NCI-H460 (cell line): ENCODE results near the gene GALNT11. TPM values are rescaled to one million over a fixed set of nuclear protein-coding genes. Genes with fewer than 3 reads are reported as not detected.
"Not testable (repeated sequence)": the region's sequence is repeated elsewhere in the genome, so short reads cannot be mapped to it uniquely, and the experiment has no call there.

Source experiments
- DNase-seq: peaks from one replicate; pipeline ENCODE4 v3.0.0-alpha.2; 2016; ENCODE audit warnings: low read depth; ENCODE audit errors: extremely low read depth
- total RNA-seq: library from RNA; depleted of rRNA; stranded (reverse); fragments of >200 nt; shearing (Covaris generic); gene quantifications from 2 replicates; pipeline ENCODE4 v1.2.3, GENCODE V29; 2014

GALNT11 gene
- total RNA-seq, 1 experiment from 2014 or later = 33.4 TPM

DNA sequence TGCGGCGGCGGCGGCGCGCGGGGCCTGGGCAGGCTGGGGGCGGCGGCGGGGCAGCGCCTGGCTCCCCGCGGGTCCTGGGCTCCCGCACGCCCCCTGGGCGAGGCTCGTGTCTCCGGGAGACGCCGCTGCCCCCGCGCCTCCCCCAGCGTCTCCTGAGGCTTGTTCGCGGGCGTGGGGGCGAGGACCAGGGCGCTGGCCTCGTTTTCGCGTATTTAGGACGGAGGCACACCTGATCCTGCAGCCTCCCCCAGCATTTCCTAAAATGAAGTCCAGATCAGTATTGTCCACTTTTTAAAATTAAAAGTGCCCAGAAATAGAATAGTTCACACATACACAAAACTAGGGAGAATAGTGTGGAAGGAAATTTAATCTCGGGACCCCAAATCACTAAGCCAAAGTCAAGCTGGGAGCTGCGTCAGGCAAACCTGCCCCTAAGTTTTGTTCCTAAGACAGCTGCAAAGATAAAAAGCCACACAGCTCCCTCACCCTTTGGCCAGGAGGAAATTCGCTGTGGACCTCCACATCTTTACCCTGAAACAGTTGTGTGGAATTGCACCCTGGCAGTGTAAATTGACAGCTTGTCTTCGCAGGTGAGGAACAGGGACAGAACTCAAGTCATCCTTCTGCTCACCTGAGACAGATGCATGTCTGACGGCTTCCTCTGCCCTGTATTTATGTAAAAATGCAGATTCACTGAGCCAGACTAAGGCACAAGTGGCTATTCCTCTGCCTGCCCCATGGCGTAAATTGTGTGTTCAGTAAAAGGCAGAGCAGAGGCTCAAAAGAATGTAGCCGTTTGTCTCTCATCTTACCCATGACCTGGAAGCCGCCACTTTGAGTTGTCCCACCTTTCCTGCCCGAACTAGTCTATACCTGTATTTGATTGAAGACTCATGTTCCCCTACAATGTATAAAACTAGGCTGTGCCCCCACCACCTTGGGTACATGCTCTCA is 740 bp downstream of the GALNT11 start:
- no peak for DNase-seq

DNA sequence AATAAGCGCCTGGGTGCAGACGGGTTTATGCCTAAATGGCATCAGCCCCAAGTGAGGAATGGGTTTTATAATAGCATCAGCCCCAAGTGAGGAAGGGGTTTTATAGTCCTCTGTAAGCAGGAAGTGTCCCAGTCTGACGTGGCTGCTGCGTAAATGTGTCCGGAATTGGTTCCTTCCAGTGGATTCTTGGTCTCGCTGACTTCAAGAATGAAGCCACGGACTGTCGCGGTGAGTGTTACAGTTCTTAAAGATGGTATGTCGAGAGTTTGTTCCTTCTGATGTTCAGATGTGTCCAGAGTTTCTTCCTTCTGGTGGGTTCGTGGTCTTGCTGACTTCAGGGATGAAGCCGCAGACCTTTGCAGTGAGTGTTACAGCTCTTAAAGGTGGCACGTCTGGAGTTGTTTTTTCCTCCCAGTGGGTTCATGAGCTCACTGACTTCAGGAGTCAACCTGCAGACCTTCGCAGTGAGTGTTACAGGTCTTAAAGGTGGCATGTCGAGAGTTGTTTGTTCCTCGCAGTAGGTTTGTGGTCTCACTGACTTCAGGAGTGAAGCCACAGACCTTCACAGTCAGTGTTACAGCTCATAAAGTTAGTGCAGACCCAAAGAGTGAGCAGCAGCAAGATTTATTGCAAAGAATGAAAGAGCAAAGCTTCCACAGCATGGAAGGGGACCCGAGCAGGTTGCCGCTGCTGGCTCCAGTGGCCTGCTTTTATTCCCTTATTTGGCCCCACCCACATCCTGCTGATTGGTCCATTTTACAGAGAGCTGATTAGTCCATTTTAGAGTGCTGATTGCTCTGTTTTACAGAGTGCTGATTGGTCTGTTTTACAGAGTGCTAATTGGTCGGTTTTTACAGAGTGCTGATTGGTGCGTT is 2.3 kb downstream of the GALNT11 start:
- not testable (repeated sequence) for DNase-seq

DNA sequence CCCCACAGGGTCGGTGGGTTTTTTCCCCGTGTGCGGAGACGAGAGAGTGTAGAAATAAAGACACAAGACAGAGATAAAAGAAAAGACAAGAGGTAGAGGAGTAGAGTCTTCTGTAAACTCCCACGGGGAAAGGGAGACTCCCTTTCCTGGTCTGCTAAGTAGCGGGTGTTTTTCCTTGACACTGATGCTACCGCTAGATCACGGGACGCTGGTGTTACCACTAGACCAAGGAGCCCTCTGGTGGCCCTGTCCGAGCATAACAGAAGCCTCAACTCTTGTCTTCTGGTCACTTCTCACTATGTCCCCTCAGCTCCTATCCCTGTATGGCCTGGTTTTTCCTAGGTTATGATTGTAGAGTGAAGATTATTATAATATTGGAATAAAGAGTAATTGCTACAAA is 4.6 kb downstream of the GALNT11 start:
- peak; percentile 58 for DNase-seq

DNA sequence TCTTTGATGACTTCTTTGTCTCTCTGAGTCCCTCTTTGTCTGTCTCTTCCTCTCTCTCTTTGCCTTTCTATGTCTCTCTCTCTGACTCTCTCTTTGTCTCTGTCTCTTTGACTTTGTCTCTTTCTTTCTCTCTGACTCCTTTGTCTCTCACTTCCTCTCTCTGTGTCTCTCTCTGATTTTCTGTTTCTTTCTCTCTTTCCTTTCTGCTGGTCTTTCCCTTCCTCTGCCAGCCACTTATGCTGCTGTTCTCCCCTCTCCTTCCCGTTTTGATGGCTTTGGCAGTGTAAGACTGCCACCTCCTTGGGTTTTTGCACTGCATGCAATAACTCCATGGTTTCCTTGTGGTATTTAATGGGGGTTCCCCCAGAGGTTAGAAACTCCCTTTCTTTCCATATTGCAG is 5.2 kb downstream of the GALNT11 start:
- DNase-seq = not testable (repeated sequence)

DNA sequence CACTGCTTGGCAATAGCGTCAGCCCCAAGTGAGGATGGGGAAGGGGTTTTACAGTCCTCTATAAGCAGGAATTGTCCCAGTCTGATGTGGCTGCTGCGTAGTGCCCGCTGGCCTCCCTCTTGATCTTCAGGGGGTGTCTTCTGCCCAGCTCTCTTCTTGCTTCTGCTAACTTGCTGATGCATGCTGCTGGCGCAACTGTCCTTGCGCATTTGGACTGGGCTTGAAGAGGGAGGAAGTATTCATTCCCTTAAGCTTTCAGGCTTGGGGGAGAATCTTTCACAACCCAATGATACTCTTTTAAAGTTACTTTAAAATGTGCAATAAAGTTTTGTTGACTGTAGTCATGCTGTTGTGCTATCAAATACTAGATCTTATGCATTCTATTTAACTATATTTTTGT is 10.3 kb downstream of the GALNT11 start:
- DNase-seq = no peak

DNA sequence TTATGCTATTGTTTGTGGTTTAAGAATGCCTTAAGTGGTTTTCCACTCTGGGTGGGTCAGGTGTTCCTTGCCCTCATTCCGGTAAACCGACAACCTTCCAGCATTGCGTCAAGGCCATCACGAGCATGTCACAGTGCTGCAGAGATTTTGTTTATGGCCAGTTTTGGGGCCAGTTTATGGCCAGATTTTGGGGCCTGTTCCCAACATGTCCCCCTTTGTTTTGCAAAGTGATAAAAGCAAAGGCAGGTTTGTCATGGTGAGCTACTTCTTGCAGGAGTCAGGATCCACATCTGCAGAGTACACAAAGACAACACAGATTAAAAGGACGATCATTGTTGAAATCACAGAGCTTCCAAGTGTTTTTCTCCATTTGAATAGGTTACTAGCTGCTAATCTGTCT is 12.9 kb downstream of the GALNT11 start:
- not testable (repeated sequence) for DNase-seq

DNA sequence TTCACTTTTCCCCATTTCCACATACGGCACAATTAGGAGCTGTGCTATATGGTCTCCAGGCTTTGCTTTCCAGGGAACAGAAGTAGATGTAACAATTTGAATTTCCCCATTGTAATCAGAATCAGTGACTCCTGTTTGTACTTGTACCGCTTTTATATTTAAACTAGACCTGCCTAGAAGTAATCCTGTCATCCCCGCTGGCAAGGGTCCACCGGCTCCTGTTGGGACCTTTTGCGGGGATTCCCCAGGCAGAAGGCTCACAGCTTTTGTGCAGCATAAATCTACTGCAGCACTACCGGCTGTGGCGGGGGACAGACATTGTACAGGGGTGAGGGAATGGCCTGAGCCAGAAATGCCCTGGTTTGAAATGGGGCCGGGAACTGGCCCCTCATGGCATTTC is 17.6 kb downstream of the GALNT11 start:
- not testable (repeated sequence) for DNase-seq

DNA sequence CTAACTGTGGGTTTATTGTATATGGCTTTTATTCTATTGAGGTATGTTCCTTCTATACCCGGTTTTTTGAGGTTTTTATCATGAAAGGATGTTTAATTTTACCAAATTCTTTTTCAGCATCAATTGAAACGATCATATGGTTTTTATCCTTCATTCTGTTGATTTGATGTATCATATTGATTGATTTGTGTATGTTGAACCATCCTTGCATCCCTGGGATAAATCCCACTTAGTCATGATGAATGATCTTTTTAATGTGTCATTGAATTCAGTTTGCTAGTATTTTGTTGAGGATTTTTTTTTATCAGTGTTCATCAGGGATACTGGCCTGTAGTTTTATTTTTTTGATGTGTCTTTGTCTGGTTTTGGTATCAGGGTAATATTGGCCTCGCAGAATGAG is 19.4 kb downstream of the GALNT11 start:
- not testable (repeated sequence) for DNase-seq

DNA sequence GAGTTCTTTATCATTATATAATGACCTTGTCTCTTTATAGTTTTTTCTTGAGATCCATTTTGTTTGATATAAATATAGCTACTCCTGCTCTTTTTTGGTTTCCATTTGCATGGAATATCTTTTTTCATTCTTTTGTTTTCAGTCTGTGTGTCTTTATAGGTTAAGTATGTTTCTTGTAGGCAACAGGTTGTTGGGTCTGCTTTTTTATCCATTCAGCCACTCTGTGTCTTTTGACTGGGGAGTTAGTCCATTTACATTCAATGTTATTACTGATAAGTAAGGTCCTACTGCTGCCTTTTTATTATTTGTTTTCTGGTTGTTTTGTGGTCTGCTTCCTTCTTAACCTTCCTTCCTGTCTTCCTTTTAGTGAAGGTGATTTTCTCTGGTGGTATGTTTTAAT is 21.1 kb downstream of the GALNT11 start:
- DNase-seq = no peak

DNA sequence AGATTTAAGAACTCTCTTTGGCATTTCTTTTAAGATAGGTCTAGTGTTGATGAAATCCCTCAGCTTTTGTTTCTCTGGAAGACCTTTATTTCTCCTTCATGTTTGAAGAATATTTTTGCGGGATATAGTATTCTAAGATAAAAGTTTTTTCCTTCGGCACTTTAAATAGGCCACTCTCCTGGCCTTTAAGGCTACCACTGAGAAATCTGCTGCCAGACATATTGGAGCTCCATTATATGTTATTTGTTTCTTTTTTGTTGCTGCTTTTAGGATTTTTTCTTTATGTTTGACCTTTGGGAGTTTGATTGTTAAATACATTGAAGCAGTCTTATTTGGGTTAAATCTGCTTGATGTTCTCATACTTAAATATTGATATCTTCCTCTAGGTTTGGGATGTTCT is 22.6 kb downstream of the GALNT11 start:
- no peak for DNase-seq

DNA sequence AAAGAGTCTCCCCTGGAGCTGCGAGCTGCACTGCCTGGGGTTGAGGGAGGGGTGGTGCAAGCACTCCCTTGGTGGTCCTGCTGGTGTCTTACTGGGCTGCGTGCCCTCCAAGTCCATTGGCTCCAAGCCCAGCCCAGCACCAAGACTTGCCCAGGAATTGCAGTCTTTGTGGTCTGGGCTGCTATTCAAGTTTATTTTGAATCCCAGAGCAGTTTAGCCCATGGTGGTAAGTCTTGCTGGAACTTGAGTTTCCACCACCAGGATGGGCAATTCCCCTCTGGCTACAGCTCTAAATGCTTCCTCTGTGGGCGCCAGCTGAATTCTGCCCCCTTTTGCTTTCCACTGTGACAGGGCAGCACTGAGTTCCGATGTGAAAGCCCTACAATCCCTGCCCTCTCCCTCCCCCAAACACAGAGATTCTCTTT is 25.1 kb downstream of the GALNT11 start:
- no peak for DNase-seq

DNA sequence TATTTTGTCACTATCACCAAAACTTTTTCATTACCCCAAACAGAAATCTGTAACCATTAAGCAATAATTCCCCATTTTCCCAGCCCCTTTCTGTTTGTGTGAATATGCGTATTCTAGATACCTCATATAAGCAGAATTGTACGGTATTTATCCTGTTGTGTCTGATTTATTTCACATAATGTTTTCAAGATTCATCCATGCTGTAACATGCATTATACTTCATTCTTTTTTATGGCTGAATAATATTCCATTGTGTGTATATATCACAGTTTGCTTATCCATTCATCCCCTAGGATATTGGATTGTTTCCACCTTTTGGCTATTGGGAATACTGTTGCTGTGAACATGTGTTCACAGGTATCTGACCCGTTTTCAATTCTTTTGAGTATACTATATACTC is 26.5 kb downstream of the GALNT11 start:
- no peak for DNase-seq

DNA sequence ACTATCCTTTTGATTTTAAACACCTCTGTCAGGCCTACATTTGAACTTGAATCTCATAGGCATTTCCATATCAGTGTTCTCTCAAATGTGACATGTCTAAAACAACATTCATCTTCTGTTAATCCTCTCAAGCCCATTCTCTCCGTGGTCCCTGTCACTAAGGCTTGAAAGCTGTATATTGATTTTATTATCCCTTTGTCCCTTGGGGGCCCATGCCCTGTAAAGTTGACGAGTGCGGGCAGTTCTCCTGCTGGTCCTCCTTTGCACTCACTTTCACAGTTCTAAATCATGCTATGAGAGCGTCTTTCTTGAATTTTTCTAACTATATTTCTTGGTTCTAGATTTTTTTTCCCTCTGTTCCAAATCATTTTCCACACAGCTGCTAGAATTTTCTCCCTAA is 27.3 kb downstream of the GALNT11 start:
- no peak for DNase-seq

DNA sequence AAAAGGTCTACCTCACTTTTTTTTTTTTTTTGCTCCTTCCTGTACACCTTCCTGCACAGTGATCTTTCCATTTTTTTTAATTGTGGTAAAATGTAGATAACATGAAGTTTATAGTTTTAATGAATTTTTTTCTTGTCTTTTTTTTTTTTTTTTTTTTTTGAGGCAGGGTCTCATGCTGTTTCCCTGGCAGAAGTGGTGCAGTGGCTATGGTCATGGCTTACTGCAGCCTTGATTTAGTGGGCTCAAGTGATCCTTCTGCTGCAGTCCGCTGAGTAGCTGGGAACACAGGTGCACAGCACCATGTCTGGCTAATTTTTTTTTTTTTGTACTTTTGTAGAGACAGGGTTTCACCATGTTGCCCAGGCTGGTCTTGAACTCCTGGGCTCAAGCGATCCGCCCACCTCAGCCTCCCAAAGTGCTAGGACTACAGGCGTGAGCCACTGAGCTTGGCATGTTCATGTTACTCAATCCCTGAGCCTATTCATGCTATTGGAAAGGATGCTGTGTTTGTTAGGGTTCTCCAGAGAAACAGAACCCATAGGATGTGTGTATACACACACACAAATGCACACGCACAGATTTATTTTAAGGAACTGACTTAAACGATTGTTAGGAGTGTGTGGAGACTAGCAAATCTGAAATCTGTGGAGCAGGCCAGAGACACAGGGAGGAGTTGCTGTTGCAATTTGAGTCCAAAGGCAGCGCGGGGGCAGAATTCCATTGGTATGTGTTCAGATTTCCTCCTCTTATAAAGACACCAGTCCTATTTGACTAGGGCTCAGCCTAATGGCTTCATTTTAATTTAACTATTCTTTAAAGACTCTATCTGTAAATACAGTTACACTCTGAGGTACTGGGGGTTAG is 29.1 kb downstream of the GALNT11 start:
- no peak for DNase-seq

DNA sequence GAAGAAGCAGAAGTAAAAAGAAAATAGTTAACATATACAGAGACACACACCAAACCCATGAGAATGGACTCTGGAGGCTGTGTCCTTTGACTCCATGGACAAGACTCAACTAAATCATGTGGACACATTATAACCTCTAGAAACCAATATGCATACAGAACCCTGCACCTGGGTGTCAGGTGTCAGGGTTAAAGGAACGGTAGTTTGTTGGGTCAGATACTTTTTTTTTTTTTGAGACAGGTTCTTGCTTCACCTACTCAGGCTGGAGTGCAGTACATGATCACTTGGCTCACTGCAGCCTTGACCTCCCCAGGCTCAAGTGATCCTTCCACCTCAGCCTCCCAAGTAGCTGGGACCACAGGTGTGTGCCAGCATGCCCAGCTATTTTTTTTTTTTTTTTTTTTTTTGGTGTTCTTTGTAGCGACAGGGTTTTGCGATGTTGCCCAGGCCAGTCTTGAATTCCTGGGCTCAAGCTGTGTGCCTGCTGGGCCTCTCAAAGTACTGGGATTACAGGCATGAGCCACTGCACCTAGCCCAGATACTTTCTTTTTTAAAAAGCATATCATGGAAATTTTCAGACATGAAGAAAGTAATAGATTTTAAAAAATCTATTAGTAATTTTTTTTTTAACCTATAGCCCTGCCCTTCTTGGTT is 31.3 kb downstream of the GALNT11 start:
- DNase-seq = no peak

DNA sequence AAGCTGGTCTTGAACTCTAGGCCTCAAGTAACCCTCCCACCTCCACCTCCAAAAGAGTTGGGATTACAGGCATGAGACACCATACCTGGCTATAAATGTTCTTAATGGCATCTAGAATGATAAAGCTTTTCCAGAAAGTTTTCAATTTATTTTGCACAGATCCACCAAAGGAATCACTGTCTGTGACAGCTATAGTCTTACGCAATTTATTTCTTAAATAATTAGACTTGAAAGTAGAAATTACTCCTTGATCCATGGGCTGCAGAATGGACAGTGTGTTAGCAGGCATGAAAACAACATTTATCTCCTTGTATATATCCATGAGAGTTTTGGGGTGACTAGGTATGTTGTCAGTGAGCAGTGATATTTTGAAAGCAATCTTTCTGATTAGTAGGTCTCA is 33.8 kb downstream of the GALNT11 start:
- no peak for DNase-seq

DNA sequence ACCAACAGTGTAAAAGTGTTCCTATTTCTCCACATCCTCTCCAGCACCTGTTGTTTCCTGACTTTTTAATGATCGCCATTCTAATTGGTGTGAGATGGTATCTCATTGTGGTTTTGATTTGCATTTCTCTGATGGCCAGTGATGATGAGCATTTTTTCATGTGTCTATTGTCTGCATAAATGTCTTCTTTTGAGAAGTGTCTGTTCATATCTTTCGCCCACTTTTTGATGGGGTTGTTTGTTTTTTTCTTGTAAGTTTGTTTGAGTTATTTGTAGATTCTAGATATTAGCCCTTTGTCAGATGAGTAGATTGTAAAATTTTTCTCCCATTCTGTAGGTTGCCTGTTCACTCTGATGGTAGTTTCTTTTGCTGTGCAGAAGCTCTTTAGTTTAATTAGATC is 35.6 kb downstream of the GALNT11 start:
- not testable (repeated sequence) for DNase-seq

DNA sequence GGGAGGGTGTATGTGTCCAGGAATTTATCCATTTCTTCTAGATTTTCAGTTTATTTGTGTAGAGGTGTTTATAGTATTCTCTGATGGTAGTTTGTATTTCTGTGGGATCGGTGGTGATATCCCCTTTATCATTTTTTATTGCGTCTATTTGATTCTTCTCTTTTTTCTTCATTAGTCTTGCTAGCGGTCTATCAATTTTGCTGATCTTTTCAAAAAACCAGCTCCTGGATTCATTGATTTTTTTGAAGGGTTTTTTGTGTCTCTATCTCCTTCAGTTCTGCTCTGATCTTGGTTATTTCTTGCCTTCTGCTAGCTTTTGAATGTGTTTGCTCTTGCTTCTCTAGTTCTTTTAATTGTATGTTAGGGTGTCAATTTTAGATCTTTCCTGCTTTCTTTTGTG is 37.7 kb downstream of the GALNT11 start:
- DNase-seq = not testable (repeated sequence)

DNA sequence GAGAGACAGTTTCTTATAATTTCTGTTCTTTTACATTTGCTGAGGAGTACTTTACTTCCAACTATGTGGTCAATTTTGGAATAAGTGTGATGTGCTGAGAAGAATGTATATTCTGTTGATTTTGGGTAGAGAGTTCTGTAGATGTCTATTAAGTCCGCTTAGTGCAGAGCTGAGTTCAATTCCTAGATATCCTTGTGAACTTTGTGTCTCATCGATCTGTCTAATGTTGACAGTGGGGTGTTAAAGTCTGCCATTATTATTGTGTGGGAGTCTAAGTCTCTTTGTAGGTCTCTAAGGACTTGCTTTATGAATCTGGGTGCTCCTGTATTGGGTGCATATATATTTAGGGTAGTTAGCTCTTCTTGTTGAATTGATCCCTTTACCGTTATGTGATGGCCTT is 38.3 kb downstream of the GALNT11 start:
- not testable (repeated sequence) for DNase-seq

DNA sequence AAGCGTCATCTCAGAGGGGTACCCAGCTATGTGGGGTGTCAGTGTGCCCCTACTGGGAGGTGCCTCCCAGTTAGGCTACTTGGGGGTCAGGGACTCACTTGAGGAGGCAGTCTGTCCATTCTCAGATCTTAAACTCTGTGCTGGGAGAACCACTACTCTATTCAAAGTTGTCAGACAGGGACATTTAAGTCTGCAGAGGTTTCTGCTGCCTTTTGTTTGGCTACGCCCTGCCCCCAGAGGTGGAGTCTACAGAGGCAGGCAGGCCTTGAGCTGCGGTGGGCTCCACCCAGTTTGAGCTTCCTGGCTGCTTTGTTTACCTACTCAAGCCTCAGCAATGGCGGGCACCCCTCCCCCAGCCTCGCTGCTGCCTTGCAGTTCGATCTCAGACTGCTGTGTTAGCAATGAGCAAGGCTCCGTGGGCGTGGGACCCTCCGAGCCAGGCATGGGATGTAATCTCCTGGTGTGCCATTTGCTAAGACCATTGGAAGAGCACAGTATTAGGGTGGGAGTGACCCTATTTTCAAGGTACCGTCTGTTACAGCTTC is 40.4 kb downstream of the GALNT11 start:
- DNase-seq = not testable (repeated sequence)
